Measurements from ENCODE around the gene KLF8.

DNA sequence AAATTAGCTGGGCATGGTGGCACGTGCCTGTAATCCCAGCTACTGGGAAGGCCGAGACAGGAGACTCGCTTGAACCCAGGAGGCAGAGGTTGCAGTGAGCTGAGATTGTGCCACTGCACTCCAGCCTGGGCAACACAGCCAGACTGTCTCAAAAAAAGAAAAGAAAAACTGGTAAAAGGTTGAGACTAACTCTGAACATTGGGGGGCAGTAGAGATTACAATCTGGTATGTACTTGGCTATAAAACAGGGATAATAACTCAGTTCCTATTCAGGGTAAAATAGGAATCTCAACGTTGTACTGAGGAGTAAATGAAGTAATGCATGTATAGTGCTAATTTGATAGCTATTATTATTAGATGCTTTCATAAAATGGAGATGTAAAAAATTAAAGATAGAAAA lies 12.5 kb upstream of the KLF8 start:
- no peak for TF ChIP-seq EZH2phosphoT487 (IDR thresholded peaks at IDR 0.05; ENCODE audit: insufficient read depth, low read depth)
- TF ChIP-seq EZH2 (IDR thresholded peaks at IDR 0.05; ENCODE audit: insufficient read depth, poor library complexity, severe bottlenecking): no peak

All from GM23248 (cell line).